Measurements from ENCODE around the gene SNAPC2.
"Not testable (repeated sequence)": the region's sequence is repeated elsewhere in the genome, so short reads cannot be mapped to it uniquely, and the experiment has no call there.

The SNAPC2 gene

GRCh38 chr19:7923295-7924191 is 3.4 kb downstream of the SNAPC2 start:
- DNase-seq: no peak

- DNase-seq: no peak
Measured at GRCh38 chr19:7924241-7924640, 4.1 kb downstream of the SNAPC2 start.

GRCh38 chr19:7924651-7925170 is 4.6 kb downstream of the SNAPC2 start:
- DNase-seq: no peak

- DNase-seq: peak in 1 of 2 experiments; percentile 77
Measured at GRCh38 chr19:7925171-7925851, 5.2 kb downstream of the SNAPC2 start.

GRCh38 chr19:7926021-7926726 is 6.0 kb downstream of the SNAPC2 start, which contains the start of gene CTXN1:
Gene CTXN1, minus strand, starts transcription at chr19:7926135. Its CDS starts 597 bp downstream, at chr19:7925538.
- peak in 1 of 2 experiments; percentile 65 for DNase-seq

GRCh38 chr19:7926727-7927604 is 6.8 kb downstream of the SNAPC2 start:
- DNase-seq: no peak

GRCh38 chr19:7927605-7928333 is 7.6 kb downstream of the SNAPC2 start:
- DNase-seq: no peak

- no peak for DNase-seq
Measured at GRCh38 chr19:7928334-7928706, 8.2 kb downstream of the SNAPC2 start.

- DNase-seq: peak in 1 of 2 experiments; percentile 44
Measured at GRCh38 chr19:7928741-7929701, 8.9 kb downstream of the SNAPC2 start.

GRCh38 chr19:7930030-7930429 is 9.9 kb downstream of the SNAPC2 start:
- not testable (repeated sequence) for DNase-seq

GRCh38 chr19:7930765-7931164 is 10.6 kb downstream of the SNAPC2 start:
- DNase-seq: no peak

- no peak for DNase-seq
Measured at GRCh38 chr19:7931221-7932061, 11.3 kb downstream of the SNAPC2 start.

- DNase-seq: no peak
Measured at GRCh38 chr19:7932276-7932929, 12.3 kb downstream of the SNAPC2 start.

- no peak for DNase-seq
Measured at GRCh38 chr19:7932930-7933300, 12.8 kb downstream of the SNAPC2 start.

GRCh38 chr19:7933411-7933810 is 13.3 kb downstream of the SNAPC2 start:
- DNase-seq: no peak

GRCh38 chr19:7933828-7934725 is 13.9 kb downstream of the SNAPC2 start:
- no peak for DNase-seq

GRCh38 chr19:7934766-7935165 is 14.6 kb downstream of the SNAPC2 start:
- DNase-seq: no peak

GRCh38 chr19:7940841-7941240 is 20.7 kb downstream of the SNAPC2 start:
- DNase-seq: no peak
